IMR-90 (cell line): ENCODE results near the gene RAB20. TPM values are rescaled to one million over a fixed set of nuclear protein-coding genes. Genes with fewer than 3 reads are reported as not detected.

Experiments
- ATAC-seq: fragments of 200-7000 bp; cut with Tn5 transposase; 2 replicates; pipeline ENCODE4 v1.9.1; 2020; ENCODE audit warnings: low read depth, mild to moderate bottlenecking, moderate library complexity
- BruUV-seq: library from RNA; stranded (reverse); fragments of 400-500 nt; replicated peaks from 2 replicates; lab custom pipeline; 2021; lab: Mats Ljungman, UMichigan
- CTCF ChIA-PET: fragments of 300-600 bp; formaldehyde crosslinking; extraction: SDS; loops from one replicate; lab custom pipeline; 2021; ENCODE audit warnings: antibody characterized with exemption; lab: Yijun Ruan, JAX
- POLR2A ChIA-PET: fragments of 300-600 bp; sonication (Branson Sonifier 250); formaldehyde crosslinking; loops from one replicate; lab custom pipeline; 2022; ENCODE audit warnings: antibody characterized with exemption; ENCODE audit not compliant: unreplicated experiment; lab: Charles Lee
- DNase-seq: peaks from one replicate; pipeline ENCODE4 v3.0.0; 2013
- H2AFZ ChIP-seq: replicated peaks from 2 replicates; pipeline ENCODE3; 2013; ENCODE audit warnings: low read length, mild to moderate bottlenecking; ENCODE audit not compliant: poor library complexity
- H2AK5ac ChIP-seq: 2 replicates; pipeline ENCODE4 v1.6.1; 2013; ENCODE audit warnings: low read depth, low read length, inconsistent platforms
- H2AK9ac ChIP-seq: replicated peaks from 2 replicates; pipeline ENCODE3; 2013; ENCODE audit warnings: mild to moderate bottlenecking, low read depth, low read length, moderate library complexity; ENCODE audit not compliant: poor library complexity
- H2BK120ac ChIP-seq: 2 replicates; pipeline ENCODE4 v1.6.1; 2013; ENCODE audit warnings: low read depth, low read length, inconsistent platforms
- H2BK15ac ChIP-seq: 3 replicates; pipeline ENCODE4 v1.6.1; 2013; ENCODE audit warnings: low read depth, low read length, inconsistent platforms
- H2BK20ac ChIP-seq: 2 replicates; pipeline ENCODE4 v1.6.1; 2013; ENCODE audit warnings: low read depth, mild to moderate bottlenecking, inconsistent platforms, low read length, moderate library complexity
- H2BK5ac ChIP-seq: 2 replicates; pipeline ENCODE4 v1.6.1; 2013; ENCODE audit warnings: mild to moderate bottlenecking, low read depth, low read length, inconsistent platforms; ENCODE audit not compliant: poor library complexity, severe bottlenecking
- H3K14ac ChIP-seq: replicated peaks from 2 replicates; pipeline ENCODE4 v1.6.1; 2013; ENCODE audit warnings: low read depth, low read length, inconsistent platforms
- H3K18ac ChIP-seq: 2 replicates; pipeline ENCODE4 v1.6.1; 2013; ENCODE audit warnings: low read depth, low read length, control low read depth
- H3K23ac ChIP-seq: 2 replicates; pipeline ENCODE4 v1.6.1; 2013; ENCODE audit warnings: low read depth, low read length, inconsistent platforms
- H3K27ac ChIP-seq: 2 replicates; pipeline ENCODE4 v1.5.1; 2013; ENCODE audit warnings: mild to moderate bottlenecking, control low read depth, low read length; ENCODE audit not compliant: insufficient read depth
- H3K27me3 ChIP-seq: 2 replicates; pipeline ENCODE4 v1.6.1; 2013; ENCODE audit warnings: low read length; ENCODE audit not compliant: control insufficient read depth, insufficient read depth
- H3K36me3 ChIP-seq: 2 replicates; pipeline ENCODE4 v1.6.1; 2013; ENCODE audit warnings: low read length, mixed read lengths; ENCODE audit not compliant: control insufficient read depth, insufficient read depth
- H3K4ac ChIP-seq: 2 replicates; pipeline ENCODE4 v1.6.1; 2013; ENCODE audit warnings: low read depth, low read length, inconsistent platforms
- H3K4me1 ChIP-seq: 2 replicates; pipeline ENCODE4 v1.6.1; 2013; ENCODE audit warnings: low read length, mixed read lengths; ENCODE audit not compliant: control insufficient read depth, insufficient read depth
- H3K4me2 ChIP-seq: 2 replicates; pipeline ENCODE4 v1.6.1; 2013; ENCODE audit warnings: low read depth, mild to moderate bottlenecking, control low read depth, low read length, moderate library complexity
- H3K4me3 ChIP-seq: 2 replicates; pipeline ENCODE4 v1.5.1; 2013; ENCODE audit warnings: low read depth, mild to moderate bottlenecking, control low read depth, low read length, moderate library complexity; ENCODE audit not compliant: insufficient read depth
- H3K56ac ChIP-seq: 2 replicates; pipeline ENCODE4 v1.6.1; 2013; ENCODE audit warnings: low read length, inconsistent platforms; ENCODE audit not compliant: insufficient read depth; ENCODE audit errors: extremely low read depth
- H3K79me1 ChIP-seq, 2 experiments: 2 replicates each; pipeline ENCODE4 v1.6.1; 2013; ENCODE audit warnings: low read length in 2 of 2, inconsistent platforms in 1 of 2, low read depth in 1 of 2
- H3K9ac ChIP-seq: 2 replicates; pipeline ENCODE4 v1.6.1; 2013; ENCODE audit warnings: low read depth, low read length, control low read depth
- H3K9me1 ChIP-seq: 2 replicates; pipeline ENCODE4 v1.6.1; 2013; ENCODE audit warnings: low read length, inconsistent platforms; ENCODE audit not compliant: insufficient read depth
- H3K9me3 ChIP-seq: 2 replicates; pipeline ENCODE4 v1.6.1; 2013; ENCODE audit warnings: low read length; ENCODE audit not compliant: control insufficient read depth, insufficient read depth
- H4K20me1 ChIP-seq: 2 replicates; pipeline ENCODE4 v1.6.1; 2013; ENCODE audit warnings: low read length, inconsistent platforms; ENCODE audit not compliant: insufficient read depth
- H4K5ac ChIP-seq: 2 replicates; pipeline ENCODE4 v1.6.1; 2013; ENCODE audit warnings: mild to moderate bottlenecking, low read depth, low read length, control low read depth
- H4K8ac ChIP-seq, 2 experiments: 2 replicates each; pipeline ENCODE4 v1.6.1; 2013; ENCODE audit warnings: low read depth in 2 of 2, low read length in 2 of 2, control low read depth in 1 of 2, inconsistent platforms in 1 of 2
- H4K91ac ChIP-seq: 2 replicates; pipeline ENCODE4 v1.6.1; 2013; ENCODE audit warnings: low read depth, low read length, inconsistent platforms; ENCODE audit not compliant: insufficient read depth
- CEBPB ChIP-seq: IDR thresholded peaks from 2 replicates; pipeline ENCODE4 v1.6.1; 2012; ENCODE audit warnings: low read depth, low read length, improper control_type of control experiment
- CHD1 ChIP-seq: IDR thresholded peaks from 2 replicates; pipeline ENCODE4 v1.6.1; 2012; ENCODE audit warnings: low read depth, low read length, improper control_type of control experiment
- CTCF ChIP-seq: conservative IDR thresholded peaks from 2 replicates; pipeline ENCODE4 v1.5.1; 2012; ENCODE audit warnings: mild to moderate bottlenecking, low read depth, low read length, improper control_type of control experiment
- ELK1 ChIP-seq: fragments of 150-350 bp; IDR thresholded peaks from 2 replicates; pipeline ENCODE4 v1.6.1; 2016; ENCODE audit warnings: low read depth, mild to moderate bottlenecking, low read length, moderate library complexity, borderline replicate concordance
- FOS ChIP-seq: fragments of 150-350 bp; IDR thresholded peaks from 2 replicates; pipeline ENCODE4 v1.6.1; 2016; ENCODE audit warnings: low read depth, low read length
- RAD21 ChIP-seq: IDR thresholded peaks from 2 replicates; pipeline ENCODE4 v1.6.1; 2012; ENCODE audit warnings: low read length, improper control_type of control experiment
- RCOR1 ChIP-seq: IDR thresholded peaks from 2 replicates; pipeline ENCODE4 v1.6.1; 2012; ENCODE audit warnings: mild to moderate bottlenecking, low read length, improper control_type of control experiment; ENCODE audit not compliant: insufficient replicate concordance
- RFX5 ChIP-seq: IDR thresholded peaks from 2 replicates; pipeline ENCODE4 v1.8.0; 2012; ENCODE audit warnings: low read depth, mild to moderate bottlenecking, low read length, moderate library complexity
- WGBS, 2 experiments: methylation state at CpG; one replicate each; pipeline versions ENCODE4 v1.1.5 to v1.1.7; 2013; ENCODE audit warnings: missing lambda C conversion rate in 2 of 2; ENCODE audit not compliant: insufficient read length in 1 of 2; ENCODE audit errors: extremely low coverage in 2 of 2; 5-methylcytosine and 5-hydroxymethylcytosine counted together
- dilution Hi-C: fragments of 300-500 bp; cut with HindIII; formaldehyde crosslinking; loops from one replicate; pipeline ENCODE4 v1.14.3; 2018; ENCODE audit warnings: low sequenced_read_pairs; ENCODE audit not compliant: unreplicated experiment
- in situ Hi-C: fragments of 300-500 bp; cut with MboI; formaldehyde crosslinking; loops from 3 replicates; pipeline ENCODE4 v1.14.3; 2019; ENCODE audit warnings: low sequenced_read_pairs, inconsistent platforms, mixed read lengths
- intact Hi-C: fragments of 100-400 bp; cut with micrococcal nuclease; formaldehyde crosslinking; loops from 2 replicates; pipeline ENCODE4 v1.10.0; 2022
- polyA plus RNA-seq, 3 experiments: library from polyadenylated mRNA; depleted of rRNA; stranded (reverse); fragments of >200 nt; gene quantifications; 2 replicates each; pipeline ENCODE4 v1.2.3, GENCODE V29; 2012; ENCODE audit warnings: low replicate concordance in 1 of 3
- total RNA-seq: library from RNA; depleted of rRNA; stranded (reverse); fragments of >200 nt; gene quantifications from 2 replicates; pipeline ENCODE4 v1.2.3, GENCODE V29; 2012

Gene RAB20
- total and polyA plus RNA-seq, 2 of the 4 experiments (the other 2 are of a cell fraction), result 3.8 to 5.1 TPM

- Histone ChIP-seq H4K8ac (no peak overlapping the region), H4K5ac (no peak overlapping the region), H3K4me2 (peak overlapping the region; percentile 65), H3K4me1 (peaks cover 8% of the 10 kb centered on the region), H2BK20ac (no peak overlapping the region), H2BK120ac (no peak overlapping the region), H3K27ac (peak overlapping the region; percentile 22; the same call in 1 of the 2 replicates), H4K91ac (peak overlapping the region; percentile 5; the same call in 1 of the 2 replicates), H4K20me1 (no peaks in the 10 kb centered on the region), H3K9ac (peak overlapping the region; percentile 46), H2BK5ac (no peak overlapping the region), H3K9me1 (peaks cover 3% of the 10 kb centered on the region; the same call in 1 of the 2 replicates), H3K4ac (peak overlapping the region; percentile 35; the same call in 1 of the 2 replicates), H2AFZ (peak overlapping the region; percentile 95), H3K9me3 (peaks cover 2% of the 10 kb centered on the region; the same call in 1 of the 2 replicates), H3K36me3 (0 out of 2 replicates have a peak, but pooled peaks cover 2% of the 10 kb centered on the region), H2AK9ac (peak overlapping the region; percentile 48), H2BK15ac (no peak overlapping the region), H2AK5ac (no peak overlapping the region), H3K27me3 (no peaks in the 10 kb centered on the region), H3K56ac (no peak overlapping the region), H3K23ac (0 out of 2 replicates have a peak overlapping the region, but pooled peaks have one; percentile 29), H3K79me1 (peaks cover 0 to 3% of the 10 kb centered on the region in 2 experiments; a peak in 1 of 4 replicates), H3K14ac (peak overlapping the region; percentile 44; the same call in 1 of the 2 replicates), H3K4me3 (peak overlapping the region; percentile 75), H3K18ac (no peak overlapping the region)
- intact Hi-C loops, result loop anchor here (5.0 kb wide), 1 partner anchor 48 kb away; no protein-coding TSS in a partner anchor
- ATAC-seq (peak; percentile 21), DNase-seq (no peak)
- dilution Hi-C loops, result no loop called here
- no TSS peak for BruUV-seq
- TF ChIP-seq CTCF (no peak), FOS (no peak), CHD1 (no peak), RCOR1 (no peak), RFX5 (no peak), ELK1 (no peak), RAD21 (no peak), CEBPB (no peak)
- 11% methylated on average over 26 of the region's 29 CpGs; no CpG with 5 or more reads in 1 of the 2 experiments for WGBS, 2 experiments
- in situ Hi-C loops, result no loop called here
- CTCF ChIA-PET, result no interaction called here
- POLR2A ChIA-PET, result no interaction called here
Measured at GRCh38 chr13:110560601-110561343, 750 bp downstream of the RAB20 start.
